ENCODE results near the gene PHLDB2. TPM values are rescaled to one million over a fixed set of nuclear protein-coding genes. Genes with fewer than 3 reads are reported as not detected.

PHLDB2 gene
- 48.1 and 67.3 TPM in 2 replicates for total RNA-seq (ENCODE audit: low replicate concordance)

GRCh38 chr3:111859061-111859973 lies at the start of gene PHLDB2:
PHLDB2 (plus strand) TSS chr3:111859265; CDS start chr3:111884078, 24,813 bp downstream.

GRCh38 chr3:111978583-111979433 lies 119.7 kb downstream of the PHLDB2 start, which contains the start of gene ABHD10:
ABHD10 (plus strand) TSS chr3:111979026; CDS start chr3:111979062, 36 bp downstream.

GRCh38 chr3:111998636-111999483 lies 139.8 kb downstream of the PHLDB2 start, which contains the start of gene TAGLN3:
TAGLN3 (plus strand) TSS chr3:111998922; CDS start chr3:111999423, 501 bp downstream.

Other genes with a start within 250 kb of the PHLDB2 start
- 0.23 and 4.4 TPM in 2 replicates for gene PLCXD2, start 184.6 kb upstream of the PHLDB2 start, total RNA-seq (ENCODE audit: low replicate concordance)
- 36.5 and 39.4 TPM in 2 replicates for gene ABHD10, start 119.8 kb downstream of the PHLDB2 start, total RNA-seq (ENCODE audit: low replicate concordance)
- gene TAGLN3, start 139.7 kb downstream of the PHLDB2 start, total RNA-seq (ENCODE audit: low replicate concordance): 0.38 TPM in 1 of 2 replicates, not detected in the other
- gene TMPRSS7, start 175.5 kb downstream of the PHLDB2 start, total RNA-seq (ENCODE audit: low replicate concordance): 0.08 TPM in 1 of 2 replicates, not detected in the other
- 1.2 and 6.2 TPM in 2 replicates for gene C3orf52, start 227.1 kb downstream of the PHLDB2 start, total RNA-seq (ENCODE audit: low replicate concordance)

Data from smooth muscle cell of the coronary artery (primary cell).